Endometrium (tissue), 2 donors: Measurements from ENCODE around the gene COL4A1.

Experiments used
- FAIRE-seq: peaks from 2 replicates; lab custom pipeline; 2012; peaks lifted over from hg19 to GRCh38; lab: Jason Lieb, UNC
- donor health status: control.
- donor health status: control.

The COL4A1 gene

DNA sequence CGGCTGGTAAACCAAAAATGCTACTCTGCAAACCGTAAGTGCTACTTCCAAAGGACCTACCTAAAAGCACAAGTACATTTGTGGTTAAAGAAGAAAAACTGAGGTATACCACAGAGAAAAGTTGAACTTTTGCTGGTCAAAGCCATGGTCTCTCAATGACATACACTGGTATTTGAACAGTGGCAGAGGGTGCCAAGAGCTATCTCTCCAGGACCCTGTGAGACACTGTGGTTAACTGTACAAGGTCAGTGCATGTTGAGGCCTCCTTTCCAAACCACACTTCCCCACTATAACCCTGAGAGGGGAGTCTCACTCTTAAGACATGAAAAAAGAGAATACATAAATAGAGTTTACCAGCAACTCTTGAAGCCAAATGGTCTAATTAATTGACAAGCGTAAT, 49.5 kb downstream of the COL4A1 start:
- FAIRE-seq, result no peak

DNA sequence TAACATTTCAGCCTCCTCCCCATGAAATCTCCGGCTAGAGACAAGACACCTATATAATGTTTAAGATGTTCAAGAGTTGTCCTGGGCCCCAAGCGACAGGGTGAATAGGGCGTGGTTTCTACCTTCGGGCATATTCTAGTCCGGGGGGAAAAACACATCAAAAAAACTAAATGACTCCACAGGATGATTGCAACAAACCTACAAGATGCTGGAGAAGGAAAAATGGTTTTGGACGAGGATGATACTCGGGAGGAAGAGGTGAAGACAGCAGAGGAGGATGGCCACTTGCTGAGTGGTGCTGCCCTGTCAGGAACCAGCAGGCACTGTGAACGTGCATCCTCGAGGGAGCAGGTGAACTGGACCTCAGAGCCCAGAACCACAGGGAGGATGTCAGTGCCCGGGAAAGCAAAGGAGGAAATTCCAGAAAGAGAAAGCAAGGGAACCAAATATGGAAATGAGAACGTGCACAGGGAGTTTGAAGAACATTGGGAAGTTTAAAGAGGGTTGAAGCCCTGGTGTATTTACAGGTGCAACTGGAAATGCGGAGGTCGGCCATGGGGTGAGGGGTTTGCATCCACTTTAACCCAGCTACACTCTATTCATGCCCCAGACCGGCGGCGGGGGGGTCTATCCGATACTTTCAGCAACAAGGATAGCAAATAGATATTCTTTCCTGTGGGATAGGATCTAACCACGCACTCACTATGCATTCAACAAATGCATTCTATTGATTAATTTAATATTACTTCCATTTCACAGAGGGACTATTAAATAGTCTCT, 50.6 kb downstream of the COL4A1 start:
- no peak for FAIRE-seq

- FAIRE-seq, result no peak
These were observed 52.0 kb downstream of the COL4A1 start for GRCh38 chr13:110254751-110255553.

DNA sequence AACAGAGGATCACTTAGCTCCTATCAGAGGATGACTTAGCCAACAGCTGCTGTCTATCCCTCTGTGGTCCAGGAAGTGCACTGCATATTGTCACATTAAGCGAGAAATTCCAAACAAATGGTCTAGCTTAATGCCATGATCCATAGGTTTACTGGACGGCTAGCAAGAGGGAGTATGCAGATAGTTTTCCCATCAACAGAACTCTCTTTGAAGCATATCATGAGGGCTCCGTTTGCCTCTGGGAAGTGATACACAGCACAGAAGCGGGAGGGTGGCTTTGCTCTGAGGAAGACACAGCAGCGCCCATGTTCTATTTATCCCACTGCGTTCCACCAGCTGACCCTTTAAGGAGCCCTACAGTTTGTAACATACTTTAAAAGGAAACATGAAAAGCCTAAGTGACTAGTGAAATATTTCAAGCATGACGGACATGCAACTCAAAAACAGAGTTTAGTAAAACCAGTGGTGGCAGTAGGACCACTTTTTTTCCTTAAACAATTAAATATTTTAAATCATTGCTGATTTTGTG, 52.7 kb downstream of the COL4A1 start:
- FAIRE-seq, result no peak

DNA sequence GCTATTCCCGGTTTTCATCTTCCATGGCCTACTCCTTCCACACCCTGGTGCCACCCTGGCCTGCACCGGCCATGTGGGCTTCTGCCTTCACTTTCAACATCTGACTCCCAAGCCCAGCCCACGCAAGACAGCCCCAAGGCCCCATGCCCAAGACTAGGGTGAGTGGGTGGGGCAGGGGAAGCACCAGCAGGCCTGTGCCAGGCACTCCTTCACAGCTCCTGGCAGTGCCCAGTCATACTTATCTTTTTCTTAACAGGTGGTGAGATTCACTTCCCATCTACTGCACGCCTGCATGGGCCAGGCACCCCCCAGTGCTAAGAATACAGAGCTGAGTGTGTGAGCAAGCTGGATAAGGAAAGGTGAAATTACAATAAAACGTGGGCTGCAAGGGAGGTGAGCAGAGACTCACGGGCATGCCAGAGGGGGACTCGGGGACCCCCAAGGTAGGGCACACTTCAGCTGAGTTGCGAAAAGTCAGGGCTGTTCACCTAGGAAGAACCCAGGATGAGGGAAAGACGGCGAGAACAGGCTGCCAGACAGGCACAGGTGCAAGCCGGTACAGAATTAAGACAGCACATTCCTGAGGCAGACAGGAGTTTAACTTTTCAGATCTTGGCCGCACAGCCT, 55.7 kb downstream of the COL4A1 start:
- no peak for FAIRE-seq

- no peak for FAIRE-seq
These were observed 56.6 kb downstream of the COL4A1 start for GRCh38 chr13:110250258-110250891.

GRCh38 chr13:110249326-110249725, 57.6 kb downstream of the COL4A1 start:
- no peak for FAIRE-seq

GRCh38 chr13:110248449-110249143, 58.4 kb downstream of the COL4A1 start:
- FAIRE-seq, result no peak

GRCh38 chr13:110246530-110246929, 60.4 kb downstream of the COL4A1 start:
- FAIRE-seq, result no peak

DNA sequence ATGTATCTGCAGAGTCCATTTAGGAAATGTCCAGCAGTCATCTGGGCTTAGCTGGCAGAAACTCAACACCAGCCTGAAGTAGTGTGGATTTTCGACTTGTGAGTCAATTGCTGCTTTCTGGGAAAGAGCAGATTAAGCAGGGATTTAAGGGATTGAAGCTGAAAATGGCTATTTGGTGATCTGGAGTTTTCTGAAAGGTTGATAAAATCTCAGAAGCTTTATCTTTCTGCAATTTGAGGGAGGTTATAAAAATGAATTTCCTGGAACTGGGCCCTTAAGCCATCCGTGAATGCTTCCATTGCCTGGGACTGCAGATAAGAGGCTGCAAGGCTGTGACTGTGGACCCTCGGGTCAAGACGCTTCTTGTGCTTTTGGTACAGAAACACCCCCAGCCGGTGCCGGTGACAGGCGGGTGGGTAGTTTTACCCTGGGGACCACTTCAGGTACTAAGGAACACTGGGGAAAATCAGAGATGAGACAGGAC, 61.5 kb downstream of the COL4A1 start:
- FAIRE-seq, result no peak

- no peak for FAIRE-seq
These were observed 62.0 kb downstream of the COL4A1 start for GRCh38 chr13:110244976-110245375.

DNA sequence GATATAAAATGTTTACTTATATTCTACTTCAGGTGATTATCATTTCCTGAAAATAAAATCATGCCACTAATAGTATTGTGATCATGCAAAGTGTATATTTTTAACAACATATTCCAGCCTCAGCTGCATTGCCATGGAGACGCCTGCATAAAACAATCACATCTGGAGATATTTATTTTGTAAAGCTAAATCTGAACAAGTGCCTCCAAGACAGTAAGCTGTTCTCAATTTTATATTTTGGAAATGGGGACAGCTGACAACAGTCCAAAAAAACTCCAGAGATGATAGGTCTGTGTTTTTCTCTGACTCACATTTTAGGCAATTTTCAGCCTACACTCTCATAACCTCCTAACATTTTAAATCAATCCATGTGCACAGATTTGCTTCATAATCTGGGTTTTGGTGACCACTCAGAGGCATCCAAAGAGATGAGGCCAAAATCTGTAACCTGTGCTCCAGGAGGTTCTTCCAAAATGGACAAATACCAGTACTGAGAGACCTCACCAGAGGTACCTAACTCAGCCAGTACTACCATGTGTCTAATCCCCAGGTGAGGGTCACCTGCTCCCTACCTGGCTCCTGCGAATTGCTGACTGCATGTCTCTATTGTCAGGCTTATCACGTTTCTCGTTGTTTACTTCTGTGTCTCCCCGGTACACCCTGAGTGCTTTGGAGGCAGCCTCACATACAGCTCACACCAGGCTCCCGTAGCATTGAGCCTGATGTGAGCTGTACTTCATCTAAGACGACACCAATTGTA, 62.7 kb downstream of the COL4A1 start:
- FAIRE-seq, result peak; percentile 97

DNA sequence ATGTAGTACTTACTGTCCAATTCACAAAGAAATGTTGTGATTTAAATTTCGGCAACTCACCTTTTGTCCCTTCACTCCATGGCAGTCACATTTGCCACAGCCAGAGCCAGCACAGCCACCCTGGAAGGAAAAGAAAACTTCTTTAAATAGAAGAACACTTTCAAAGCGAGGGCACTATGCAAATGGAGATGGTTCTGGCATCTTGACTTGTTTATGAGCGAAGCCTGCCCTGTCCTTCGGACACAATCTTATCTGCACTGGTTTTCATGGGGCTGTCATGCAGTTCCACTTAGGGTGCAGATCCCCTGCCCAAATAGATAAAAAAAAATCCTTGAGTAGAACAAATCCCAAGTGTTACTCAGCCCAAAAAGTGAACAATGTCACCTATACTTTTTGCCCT, 64.3 kb downstream of the COL4A1 start:
- no peak for FAIRE-seq

DNA sequence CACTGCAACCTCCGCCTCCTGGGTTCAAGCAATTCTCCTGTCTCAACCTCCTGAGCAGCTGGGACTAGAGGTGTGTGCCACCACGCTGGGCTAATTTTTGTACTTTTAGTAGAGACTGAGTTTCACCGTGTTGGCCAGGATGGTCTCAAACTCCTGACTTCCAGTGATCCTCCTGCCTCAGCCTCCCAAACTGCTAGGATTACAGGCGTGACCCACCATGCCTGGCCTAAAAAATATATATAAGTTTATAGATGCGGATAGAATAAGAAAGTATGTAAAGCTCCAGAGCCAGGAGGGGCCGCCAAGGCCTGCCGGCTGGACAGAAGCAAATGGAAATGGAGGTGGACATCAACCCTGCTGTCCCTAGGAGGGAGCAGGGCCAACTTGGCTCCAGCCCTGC, 66.0 kb downstream of the COL4A1 start:
- FAIRE-seq, result no peak

DNA sequence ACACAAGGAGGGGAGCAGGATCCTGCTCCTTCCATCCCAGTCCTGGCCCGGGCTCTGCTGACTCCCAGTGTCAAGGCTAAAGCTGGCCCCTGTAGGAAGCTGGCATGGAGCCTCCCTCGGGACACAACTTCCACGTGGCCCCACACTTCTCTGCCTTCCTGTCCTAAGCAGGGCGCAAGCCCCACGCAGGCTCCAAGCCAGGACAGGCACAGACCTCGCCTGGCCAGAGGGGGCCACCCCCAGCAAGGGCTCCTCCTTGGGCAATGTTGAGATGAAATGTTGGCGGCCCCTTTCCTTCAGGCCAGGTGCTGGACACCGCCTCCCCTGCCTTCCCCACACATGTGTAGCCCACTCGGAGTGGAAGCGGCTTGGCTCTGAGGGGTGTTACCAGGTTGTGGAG, 66.6 kb downstream of the COL4A1 start:
- FAIRE-seq, result no peak

DNA sequence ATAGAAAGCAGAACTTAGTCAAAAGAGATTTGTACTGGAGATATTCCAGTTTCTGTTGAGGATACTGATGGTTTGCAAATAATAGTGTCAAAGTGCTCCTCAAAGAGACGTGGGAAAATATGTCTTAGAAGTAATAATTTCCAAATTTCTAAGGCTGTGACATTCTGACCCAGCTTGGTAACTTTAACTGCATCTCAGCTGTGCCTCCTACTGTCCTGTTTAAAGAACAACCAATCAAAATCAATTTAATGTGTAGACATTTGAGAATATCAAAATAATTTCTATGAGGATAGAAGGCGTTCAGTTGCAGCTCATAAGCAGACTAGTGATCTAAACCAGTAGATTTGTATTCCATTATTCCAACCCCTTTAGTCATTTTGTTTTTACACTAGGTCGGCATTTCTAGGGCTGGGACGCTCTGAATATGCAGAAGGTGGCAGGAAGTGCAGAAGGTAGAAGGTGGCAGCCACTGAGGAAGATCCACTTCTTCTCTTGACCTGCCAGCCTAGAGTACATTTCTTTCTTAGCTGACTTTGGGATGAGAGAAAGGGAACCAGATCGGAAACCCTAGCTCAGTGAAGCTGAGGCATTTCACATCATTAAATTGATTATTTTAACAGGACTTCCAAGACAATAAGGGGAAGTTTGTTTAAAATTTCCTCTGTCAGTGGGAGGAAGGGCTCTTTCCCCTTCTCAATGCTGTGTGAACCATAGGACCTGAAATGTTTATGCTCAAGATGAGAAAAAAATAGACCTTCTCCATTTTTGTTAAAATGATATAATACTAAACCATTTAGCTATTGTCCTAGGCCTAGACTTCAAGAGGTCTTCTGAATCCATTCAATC, 67.5 kb downstream of the COL4A1 start:
- FAIRE-seq, result no peak

GRCh38 chr13:110238818-110239195, 68.2 kb downstream of the COL4A1 start:
- no peak for FAIRE-seq

DNA sequence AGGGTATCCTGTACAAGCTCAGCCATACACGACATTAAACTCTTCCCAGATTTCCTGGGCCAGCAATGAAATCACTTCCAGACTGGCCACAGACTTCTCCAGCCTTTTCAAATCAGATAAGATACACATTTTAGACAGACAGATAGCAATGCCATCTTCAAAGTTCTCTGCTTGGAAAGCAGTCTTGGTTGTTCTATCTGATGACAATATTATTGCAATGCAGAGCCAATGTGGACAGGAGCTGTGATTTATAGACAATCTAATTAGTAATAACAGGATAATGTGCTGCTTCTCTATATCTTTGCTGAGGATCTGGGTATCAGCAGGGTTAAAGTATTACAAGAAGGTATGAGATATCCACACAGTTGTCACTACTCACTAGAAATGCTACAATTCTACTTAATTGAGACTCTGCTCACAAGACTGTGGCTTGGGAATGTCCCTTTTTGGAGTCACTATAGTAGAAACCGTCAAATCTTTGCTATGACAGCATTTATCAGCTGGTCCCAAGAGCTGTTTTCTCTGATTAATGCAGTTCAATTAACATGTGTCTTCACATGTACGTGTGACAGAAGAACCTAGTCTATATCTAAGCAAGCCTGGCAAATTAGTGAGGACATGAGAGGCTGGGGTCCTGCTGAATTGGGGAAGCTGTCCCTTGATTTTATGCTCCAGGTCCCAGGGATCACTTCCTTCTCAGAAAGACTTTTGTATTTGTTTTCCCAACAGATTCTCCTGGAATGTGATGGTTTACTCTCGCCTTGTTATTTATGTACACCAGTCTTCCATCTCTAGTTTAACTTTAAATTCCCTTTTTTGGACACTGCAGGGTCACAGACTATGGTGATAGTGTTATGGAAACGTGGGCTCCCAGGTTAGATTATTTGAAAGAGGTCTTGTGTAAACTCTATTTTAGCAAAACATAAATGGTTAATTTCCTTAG, 68.8 kb downstream of the COL4A1 start:
- no peak for FAIRE-seq

DNA sequence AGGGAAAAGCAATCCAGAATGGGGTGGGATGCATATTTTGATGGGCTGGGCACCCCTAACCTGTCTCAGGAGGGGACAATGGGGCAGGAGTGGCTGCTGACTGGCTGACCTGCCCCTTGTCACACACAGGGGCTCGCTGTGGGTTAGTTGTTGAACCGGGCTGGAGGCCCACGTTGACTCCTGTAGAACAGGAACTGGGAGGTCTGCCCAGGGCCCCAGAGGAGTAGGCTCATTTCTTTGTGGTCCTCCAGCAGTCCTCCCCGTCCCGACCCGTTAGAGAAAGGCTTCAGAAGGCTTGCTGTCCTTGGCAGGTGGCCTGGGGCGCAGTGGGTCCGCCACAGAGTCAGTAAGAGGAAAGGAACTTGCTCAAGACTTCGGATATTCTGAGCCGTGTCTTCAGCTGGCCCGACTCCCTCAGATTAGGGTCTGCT, 70.1 kb downstream of the COL4A1 start:
- no peak for FAIRE-seq
